Fibroblast of mammary gland (primary cell): Measurements from ENCODE around the gene VPS37C.

Experiments
- DNase-seq: peaks from one replicate; pipeline ENCODE4 v3.0.0-alpha.2; 2010; ENCODE audit warnings: low read depth
- H3K4me3 ChIP-seq: 2 replicates; pipeline ENCODE4 v1.5.1; 2011; ENCODE audit warnings: low read depth, mild to moderate bottlenecking, low read length, moderate library complexity; ENCODE audit not compliant: control insufficient read depth
- CTCF ChIP-seq: conservative IDR thresholded peaks from 2 replicates; pipeline ENCODE4 v1.5.1; 2011; ENCODE audit warnings: low read depth, low read length, inconsistent platforms; ENCODE audit not compliant: control insufficient read depth, insufficient read depth

Gene VPS37C

GRCh38 chr11:61164606-61165424, 3.6 kb upstream of the VPS37C start:
- H3K4me3 ChIP-seq: no peak overlapping the region
- DNase-seq: no peak
- TF ChIP-seq CTCF: no peak

- TF ChIP-seq CTCF: no peak
- DNase-seq: no peak
- no peak overlapping the region for H3K4me3 ChIP-seq
Measured at GRCh38 chr11:61163714-61164605, 2.7 kb upstream of the VPS37C start.

- DNase-seq: no peak
- no peak overlapping the region for H3K4me3 ChIP-seq
- no peak for TF ChIP-seq CTCF
Measured at GRCh38 chr11:61163021-61163420, 1.8 kb upstream of the VPS37C start.

GRCh38 chr11:61162092-61162941, 1.1 kb upstream of the VPS37C start:
- TF ChIP-seq CTCF: no peak
- peak overlapping the region; percentile 75 for H3K4me3 ChIP-seq
- DNase-seq: peak; percentile 61

- peak overlapping the region; percentile 75 for H3K4me3 ChIP-seq
- peak; percentile 20 for DNase-seq
- TF ChIP-seq CTCF: no peak
Measured at GRCh38 chr11:61160487-61161189, 588 bp downstream of the VPS37C start.
